Loucy (cell line): Measurements from ENCODE around the gene CRAMP1.

Experiments used
- H2AFZ ChIP-seq: fragments of 200-600 bp; sonication (generic); 2 replicates; pipeline ENCODE4 v1.6.0; 2016; ENCODE audit warnings: antibody characterized with exemption, mild to moderate bottlenecking, low read length, moderate library complexity
- H3F3A ChIP-seq: fragments of 200-600 bp; 2 replicates; pipeline ENCODE4 v1.6.0; 2016; ENCODE audit warnings: antibody characterized with exemption, low read depth, mild to moderate bottlenecking
- H3K27me3 ChIP-seq: fragments of 200-600 bp; sonication (generic); 2 replicates; pipeline ENCODE4 v1.6.1; 2014; ENCODE audit warnings: low read length, mild to moderate bottlenecking; ENCODE audit not compliant: insufficient read depth, poor library complexity, severe bottlenecking
- H3K36me3 ChIP-seq: fragments of 200-600 bp; sonication (generic); 2 replicates; pipeline ENCODE4 v1.6.1; 2016; ENCODE audit warnings: low read length; ENCODE audit not compliant: insufficient read depth
- H3K4me1 ChIP-seq: fragments of 200-600 bp; sonication (generic); 2 replicates; pipeline ENCODE4 v1.5.1; 2014; ENCODE audit warnings: low read length, mild to moderate bottlenecking; ENCODE audit not compliant: insufficient read depth, poor library complexity, severe bottlenecking
- H3K4me2 ChIP-seq: fragments of 200-600 bp; sonication (generic); 2 replicates; pipeline ENCODE4 v1.6.0; 2014; ENCODE audit warnings: antibody characterized with exemption, low read length, low read depth, mild to moderate bottlenecking; ENCODE audit not compliant: poor library complexity, severe bottlenecking
- H3K4me3 ChIP-seq: fragments of 200-600 bp; sonication (generic); 2 replicates; pipeline ENCODE4 v1.5.1; 2014; ENCODE audit warnings: low read length, mild to moderate bottlenecking, mixed read lengths; ENCODE audit not compliant: poor library complexity, severe bottlenecking
- H3K79me2 ChIP-seq: fragments of 200-600 bp; sonication (generic); 2 replicates; pipeline ENCODE4 v1.6.1; 2014; ENCODE audit warnings: low read length; ENCODE audit not compliant: insufficient read depth
- H3K9ac ChIP-seq: fragments of 200-600 bp; sonication (generic); 2 replicates; pipeline ENCODE4 v1.6.0; 2014; ENCODE audit warnings: mild to moderate bottlenecking, low read depth, low read length, moderate library complexity; ENCODE audit not compliant: poor library complexity, severe bottlenecking
- H3K9me2 ChIP-seq: fragments of 200-600 bp; sonication (generic); replicated peaks from 2 replicates; pipeline ENCODE4 v1.6.1; 2016; ENCODE audit warnings: low read depth, low read length, mixed read lengths
- H3K9me3 ChIP-seq: fragments of 200-600 bp; sonication (generic); 2 replicates; pipeline ENCODE4 v1.6.1; 2014; ENCODE audit warnings: mild to moderate bottlenecking, antibody characterized with exemption, low read length, low read depth; ENCODE audit not compliant: insufficient read depth
- H4K20me1 ChIP-seq: fragments of 200-600 bp; sonication (generic); 2 replicates; pipeline ENCODE4 v1.6.0; 2014; ENCODE audit warnings: antibody characterized with exemption, low read length, mild to moderate bottlenecking; ENCODE audit not compliant: insufficient read depth, poor library complexity, severe bottlenecking
- EZH2phosphoT487 ChIP-seq: fragments of 200-600 bp; IDR thresholded peaks from 2 replicates; pipeline ENCODE4 v1.6.1; 2018; ENCODE audit warnings: antibody characterized with exemption, mild to moderate bottlenecking, moderate library complexity, borderline replicate concordance
- TF ChIP-seq, protein P1 (sequence below): fragments of 200-600 bp; sonication (generic); conservative IDR thresholded peaks from 2 replicates; pipeline ENCODE4 v1.5.1; 2014; ENCODE audit warnings: mild to moderate bottlenecking, antibody characterized with exemption, low read length

The CRAMP1 gene

DNA sequence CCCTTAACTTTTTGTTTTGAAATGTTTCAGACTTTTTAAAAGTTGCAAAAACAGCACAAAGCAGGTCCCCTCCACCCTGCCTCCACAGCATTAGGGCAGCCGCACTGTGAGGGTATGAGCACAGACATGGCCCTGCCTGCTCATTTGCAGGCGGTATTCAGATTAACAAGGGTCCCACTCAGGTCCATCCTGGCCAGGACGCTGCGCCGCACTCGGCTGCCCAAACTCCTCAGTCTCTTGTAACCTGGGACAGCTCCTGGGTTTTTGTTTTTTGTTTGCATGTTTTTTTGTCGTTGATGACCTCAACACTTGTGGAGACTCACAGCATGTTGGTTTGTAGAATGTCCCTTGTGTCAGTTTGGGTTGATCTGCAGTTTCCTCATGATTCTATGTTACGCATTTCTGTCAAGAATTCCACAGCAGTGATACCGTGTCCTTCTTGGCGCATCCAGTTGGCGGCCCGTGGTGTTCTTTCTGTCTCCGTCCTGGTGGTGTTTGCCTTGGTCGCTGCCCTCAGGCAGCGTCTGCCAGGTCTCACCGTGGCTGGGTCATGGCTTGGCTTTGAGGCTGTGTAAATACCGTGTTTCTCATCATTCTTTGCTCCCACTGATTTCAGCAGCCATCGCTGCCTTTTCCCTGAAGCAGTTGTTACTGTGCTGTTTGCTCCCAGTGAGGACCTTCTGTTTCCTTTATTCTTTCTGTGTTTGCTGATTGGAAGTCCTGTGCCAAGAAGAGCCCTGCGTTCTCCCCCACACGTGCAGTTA lies 18.5 kb downstream of the CRAMP1 start:
- no peak overlapping the region for H3K9ac ChIP-seq
- no peaks in the 10 kb centered on the region for H3F3A ChIP-seq
- H2AFZ ChIP-seq = no peak overlapping the region
- H3K9me2 ChIP-seq = no peaks in the 10 kb centered on the region
- no peaks in the 10 kb centered on the region for H3K9me3 ChIP-seq
- H3K79me2 ChIP-seq = no peaks in the 10 kb centered on the region
- no peaks in the 10 kb centered on the region for H3K4me1 ChIP-seq
- H4K20me1 ChIP-seq = no peaks in the 10 kb centered on the region
- H3K27me3 ChIP-seq = no peaks in the 10 kb centered on the region
- H3K4me2 ChIP-seq = no peak overlapping the region
- TF ChIP-seq EZH2phosphoT487 = no peak
- TF ChIP-seq, protein P1, sequence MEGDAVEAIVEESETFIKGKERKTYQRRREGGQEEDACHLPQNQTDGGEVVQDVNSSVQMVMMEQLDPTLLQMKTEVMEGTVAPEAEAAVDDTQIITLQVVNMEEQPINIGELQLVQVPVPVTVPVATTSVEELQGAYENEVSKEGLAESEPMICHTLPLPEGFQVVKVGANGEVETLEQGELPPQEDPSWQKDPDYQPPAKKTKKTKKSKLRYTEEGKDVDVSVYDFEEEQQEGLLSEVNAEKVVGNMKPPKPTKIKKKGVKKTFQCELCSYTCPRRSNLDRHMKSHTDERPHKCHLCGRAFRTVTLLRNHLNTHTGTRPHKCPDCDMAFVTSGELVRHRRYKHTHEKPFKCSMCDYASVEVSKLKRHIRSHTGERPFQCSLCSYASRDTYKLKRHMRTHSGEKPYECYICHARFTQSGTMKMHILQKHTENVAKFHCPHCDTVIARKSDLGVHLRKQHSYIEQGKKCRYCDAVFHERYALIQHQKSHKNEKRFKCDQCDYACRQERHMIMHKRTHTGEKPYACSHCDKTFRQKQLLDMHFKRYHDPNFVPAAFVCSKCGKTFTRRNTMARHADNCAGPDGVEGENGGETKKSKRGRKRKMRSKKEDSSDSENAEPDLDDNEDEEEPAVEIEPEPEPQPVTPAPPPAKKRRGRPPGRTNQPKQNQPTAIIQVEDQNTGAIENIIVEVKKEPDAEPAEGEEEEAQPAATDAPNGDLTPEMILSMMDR = no peak
- H3K36me3 ChIP-seq = peaks cover 32% of the 10 kb centered on the region; the same call in 1 of the 2 replicates
- H3K4me3 ChIP-seq = no peak overlapping the region

DNA sequence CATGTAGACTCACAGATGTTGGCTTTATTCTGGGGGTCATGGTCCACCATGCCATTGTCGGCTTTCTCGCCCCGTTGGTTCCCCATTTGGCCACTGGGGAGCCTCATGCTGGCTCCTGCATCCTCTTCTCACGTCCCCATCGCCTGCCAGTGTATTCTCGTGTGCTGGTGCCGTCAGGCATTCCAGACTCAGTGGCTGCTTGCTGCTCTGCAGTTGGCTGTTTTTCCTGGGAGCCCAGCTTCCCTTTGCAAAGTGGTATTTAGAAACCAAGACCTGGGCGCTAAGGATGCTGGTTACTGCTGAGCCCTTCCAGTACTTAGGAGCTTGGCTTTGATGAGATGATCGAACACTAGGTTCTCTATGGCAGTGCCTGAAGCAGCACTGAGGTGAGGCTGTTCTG lies 19.1 kb downstream of the CRAMP1 start:
- H4K20me1 ChIP-seq = no peaks in the 10 kb centered on the region
- no peak overlapping the region for H3K9ac ChIP-seq
- no peaks in the 10 kb centered on the region for H3K4me1 ChIP-seq
- H3K9me3 ChIP-seq = no peaks in the 10 kb centered on the region
- no peaks in the 10 kb centered on the region for H3F3A ChIP-seq
- H3K36me3 ChIP-seq = peaks cover 32% of the 10 kb centered on the region; the same call in 1 of the 2 replicates
- H3K27me3 ChIP-seq = no peaks in the 10 kb centered on the region
- no peaks in the 10 kb centered on the region for H3K79me2 ChIP-seq
- H3K4me3 ChIP-seq = no peak overlapping the region
- TF ChIP-seq, protein P1 = no peak
- TF ChIP-seq EZH2phosphoT487 = no peak
- no peaks in the 10 kb centered on the region for H3K9me2 ChIP-seq
- no peak overlapping the region for H2AFZ ChIP-seq
- no peak overlapping the region for H3K4me2 ChIP-seq

DNA sequence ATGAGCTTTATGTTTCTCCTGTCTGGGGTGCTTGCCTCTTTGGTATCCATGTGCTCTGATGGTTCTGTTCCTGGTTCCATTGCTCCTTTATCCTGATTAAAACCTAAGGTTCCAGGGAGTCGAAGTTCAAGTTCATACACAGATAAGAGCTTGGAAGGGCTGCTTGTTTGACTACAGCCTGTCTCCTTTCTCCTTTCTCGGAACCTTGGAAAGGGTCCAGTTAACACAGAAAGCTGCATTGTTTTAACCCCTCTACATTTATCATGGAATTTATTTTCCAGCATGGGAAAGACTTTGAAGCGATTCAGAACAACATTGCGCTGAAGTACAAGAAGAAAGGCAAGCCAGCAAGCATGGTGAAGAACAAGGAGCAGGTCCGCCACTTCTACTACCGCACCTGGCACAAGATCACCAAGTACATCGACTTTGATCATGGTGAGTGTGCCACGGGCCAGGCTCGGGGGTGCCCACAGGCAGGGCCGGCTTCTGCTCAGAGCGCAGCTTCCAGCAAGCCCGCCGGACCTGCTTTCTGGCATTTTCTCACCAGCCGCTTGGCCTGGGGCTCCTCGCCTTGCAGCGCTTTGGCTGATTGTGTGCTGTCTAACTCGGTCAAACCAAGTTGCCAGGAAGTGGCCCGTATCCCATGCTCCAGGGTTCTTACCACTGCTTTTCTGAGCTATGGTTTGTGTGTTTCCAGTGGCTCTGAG lies 19.9 kb downstream of the CRAMP1 start:
- Histone ChIP-seq H3K79me2 (no peaks in the 10 kb centered on the region), H3K9ac (no peak overlapping the region), H3K9me2 (no peaks in the 10 kb centered on the region), H3F3A (no peaks in the 10 kb centered on the region), H2AFZ (no peak overlapping the region), H3K36me3 (peaks cover 32% of the 10 kb centered on the region; the same call in 1 of the 2 replicates), H3K27me3 (no peaks in the 10 kb centered on the region), H4K20me1 (no peaks in the 10 kb centered on the region), H3K4me3 (no peak overlapping the region), H3K9me3 (no peaks in the 10 kb centered on the region), H3K4me1 (no peaks in the 10 kb centered on the region), H3K4me2 (no peak overlapping the region)
- TF ChIP-seq, protein P1 = no peak
- TF ChIP-seq EZH2phosphoT487 = no peak
